ENCODE measurements around the gene SLC6A4. TPM values are rescaled to one million over a fixed set of nuclear protein-coding genes. Genes with fewer than 3 reads are reported as not detected.

The SLC6A4 gene
- total and polyA plus RNA-seq, 10 donors, result under 0.01 to 0.34 (median 0.15) TPM; not detected in 3

DNA sequence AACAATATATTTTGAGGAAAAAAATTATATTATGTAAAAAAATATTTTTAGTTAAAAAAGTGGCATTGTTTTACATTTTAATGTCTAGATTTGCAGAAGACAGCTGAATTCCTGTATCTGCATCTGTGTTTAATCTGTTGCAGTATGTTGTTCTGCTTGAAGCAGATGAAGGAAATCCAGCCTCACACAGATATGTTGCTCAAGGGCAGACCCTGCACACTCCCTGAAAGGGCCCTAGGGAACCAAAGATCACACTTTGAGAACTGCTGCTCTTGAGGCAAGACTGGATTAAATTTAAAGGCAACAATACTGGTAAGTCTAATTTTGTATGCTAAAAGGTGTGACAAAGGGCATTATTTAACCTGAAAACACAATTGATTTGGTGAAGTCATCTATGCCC is 16.4 kb upstream of the SLC6A4 start:
- TF ChIP-seq POLR2A (IDR thresholded peaks at IDR 0.05), result no peak
- no peak for TF ChIP-seq CTCF (IDR thresholded peaks at IDR 0.05 in 8 of 11, conservative IDR thresholded peaks at IDR 0.05 in 3 of 11)
- no peak for TF ChIP-seq POLR2AphosphoS5 (IDR thresholded peaks at IDR 0.05)
- Histone ChIP-seq H3K4me1 (no peaks in the 10 kb centered on the region), H3K4me3 (no peak overlapping the region), H3K27me3 (replicated peaks in 1 of 7) (no peaks in the 10 kb centered on the region), H3K9me3 (no peaks in the 10 kb centered on the region), H3K27ac (no peak overlapping the region), H3K36me3 (peaks cover 2 to 98% (median 45%) of the 10 kb centered on the region in 6 donors)
- intact Hi-C loops (cut with DNase I; ENCODE audit: low total_unique reads), result no loop called here
- no peak for DNase-seq

DNA sequence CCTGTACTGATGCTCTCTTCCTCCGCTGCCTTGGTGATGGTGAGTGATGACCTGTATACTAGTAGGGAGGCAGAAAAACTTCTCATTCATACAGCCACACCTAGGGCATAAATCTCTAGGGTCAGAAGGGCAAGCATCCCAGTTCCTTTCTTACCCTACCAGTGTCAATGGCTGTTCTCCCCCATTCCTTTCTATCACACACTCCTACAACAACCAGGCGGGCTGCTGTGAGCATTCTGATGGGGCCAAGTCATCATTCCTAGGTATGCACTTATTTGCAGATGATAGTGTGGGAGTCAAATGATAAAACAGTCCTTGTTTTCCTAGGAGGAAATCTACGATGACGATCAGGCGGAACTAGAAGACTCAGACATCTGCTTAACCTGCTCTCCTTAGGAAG is 14.0 kb upstream of the SLC6A4 start:
- DNase-seq, result no peak
- H3K27me3 ChIP-seq (replicated peaks in 1 of 7), result no peaks in the 10 kb centered on the region
- 97 to 99% (median 98%) methylated on average over 5 of the region's 5 CpGs for WGBS, 5 donors
- H3K4me3 ChIP-seq, result no peak overlapping the region
- no peak for TF ChIP-seq CTCF (IDR thresholded peaks at IDR 0.05 in 8 of 11, conservative IDR thresholded peaks at IDR 0.05 in 3 of 11)
- TF ChIP-seq POLR2AphosphoS5 (IDR thresholded peaks at IDR 0.05), result no peak
- no peak for TF ChIP-seq POLR2A (IDR thresholded peaks at IDR 0.05)
- H3K27ac ChIP-seq, result no peak overlapping the region
- peaks cover 2 to 88% (median 34%) of the 10 kb centered on the region in 6 donors for H3K36me3 ChIP-seq
- H3K4me1 ChIP-seq, result no peaks in the 10 kb centered on the region
- no peaks in the 10 kb centered on the region for H3K9me3 ChIP-seq
- intact Hi-C loops (cut with DNase I; ENCODE audit: low total_unique reads), result no loop called here

GRCh38 chr17:30248786-30249185 is 13.3 kb upstream of the SLC6A4 start:
- intact Hi-C loops (cut with DNase I; ENCODE audit: low total_unique reads), result no loop called here
- Histone ChIP-seq H3K36me3 (peaks cover 2 to 81% (median 34%) of the 10 kb centered on the region in 6 donors), H3K27me3 (replicated peaks in 1 of 7) (no peaks in the 10 kb centered on the region), H3K4me1 (no peaks in the 10 kb centered on the region), H3K27ac (no peak overlapping the region), H3K9me3 (no peaks in the 10 kb centered on the region), H3K4me3 (no peak overlapping the region)
- DNase-seq, result no peak
- TF ChIP-seq POLR2AphosphoS5 (IDR thresholded peaks at IDR 0.05), result no peak
- no peak for TF ChIP-seq POLR2A (IDR thresholded peaks at IDR 0.05)
- no peak for TF ChIP-seq CTCF (IDR thresholded peaks at IDR 0.05 in 8 of 11, conservative IDR thresholded peaks at IDR 0.05 in 3 of 11)
- WGBS, 5 donors, result 82 to 94% (median 89%) methylated on average over 2 of the region's 2 CpGs

- Histone ChIP-seq H3K36me3 (peaks cover 2 to 58% (median 26%) of the 10 kb centered on the region in 6 donors), H3K4me1 (no peaks in the 10 kb centered on the region), H3K27ac (no peak overlapping the region), H3K4me3 (no peak overlapping the region), H3K27me3 (replicated peaks in 1 of 7) (no peaks in the 10 kb centered on the region), H3K9me3 (no peaks in the 10 kb centered on the region)
- TF ChIP-seq POLR2A (IDR thresholded peaks at IDR 0.05), result no peak
- no peak for TF ChIP-seq POLR2AphosphoS5 (IDR thresholded peaks at IDR 0.05)
- TF ChIP-seq CTCF (IDR thresholded peaks at IDR 0.05 in 8 of 11, conservative IDR thresholded peaks at IDR 0.05 in 3 of 11), result no peak
- 77 to 81% (median 80%) methylated on average over 7 of the region's 7 CpGs for WGBS, 5 donors
- intact Hi-C loops (cut with DNase I; ENCODE audit: low total_unique reads), result no loop called here
- no peak for DNase-seq
These were observed 11.0 kb upstream of the SLC6A4 start for GRCh38 chr17:30246460-30246859.

All from spleen (tissue), 11 donors.